ENCODE data around the gene NCF4.

NCF4 gene

GRCh38 chr22:36865346-36865745 is 4.5 kb downstream of the NCF4 start:
- DNase-seq, result no peak

GRCh38 chr22:36867695-36868094 is 6.9 kb downstream of the NCF4 start:
- no peak for DNase-seq

GRCh38 chr22:36868546-36869181 is 7.9 kb downstream of the NCF4 start:
- DNase-seq, result no peak

- DNase-seq, result no peak
These were observed 9.4 kb downstream of the NCF4 start for GRCh38 chr22:36870250-36870649.

- DNase-seq, result no peak
These were observed 10.9 kb downstream of the NCF4 start for GRCh38 chr22:36871669-36872081.

- no peak for DNase-seq
These were observed 11.3 kb downstream of the NCF4 start for GRCh38 chr22:36872084-36872483.

GRCh38 chr22:36872866-36873498 is 12.2 kb downstream of the NCF4 start:
- DNase-seq, result no peak

- DNase-seq, result peak; percentile 92
These were observed 13.0 kb downstream of the NCF4 start for GRCh38 chr22:36873614-36874308.

- no peak for DNase-seq
These were observed 13.5 kb downstream of the NCF4 start for GRCh38 chr22:36874309-36874696.

GRCh38 chr22:36874736-36875135 is 13.9 kb downstream of the NCF4 start:
- DNase-seq, result no peak

GRCh38 chr22:36875741-36876140 is 14.9 kb downstream of the NCF4 start:
- DNase-seq, result no peak

- no peak for DNase-seq
These were observed 19.0 kb downstream of the NCF4 start for GRCh38 chr22:36879775-36880174.

GRCh38 chr22:36881504-36882245 is 20.9 kb downstream of the NCF4 start:
- DNase-seq, result no peak

GRCh38 chr22:36884349-36885158 is 23.7 kb downstream of the NCF4 start:
- no peak for DNase-seq

- DNase-seq, result no peak
These were observed 24.7 kb downstream of the NCF4 start for GRCh38 chr22:36885474-36885873.

GRCh38 chr22:36886016-36886415 is 25.2 kb downstream of the NCF4 start:
- no peak for DNase-seq

GRCh38 chr22:36887162-36887561 is 26.4 kb downstream of the NCF4 start:
- no peak for DNase-seq

GRCh38 chr22:36891646-36892045 is 30.8 kb downstream of the NCF4 start:
- DNase-seq, result no peak

- no peak for DNase-seq
These were observed 31.5 kb downstream of the NCF4 start for GRCh38 chr22:36892292-36892691.

GRCh38 chr22:36893262-36893661 is 32.5 kb downstream of the NCF4 start:
- DNase-seq, result no peak

GRCh38 chr22:36894266-36894665 is 33.5 kb downstream of the NCF4 start:
- DNase-seq, result no peak

- no peak for DNase-seq
These were observed 36.8 kb downstream of the NCF4 start for GRCh38 chr22:36897611-36898010.

- DNase-seq, result no peak
These were observed 37.9 kb downstream of the NCF4 start for GRCh38 chr22:36898690-36899089.
